Adipose tissue (tissue), 3 donors: ENCODE data around the gene PROX2. TPM values are rescaled to one million over a fixed set of nuclear protein-coding genes. Genes with fewer than 3 reads are reported as not detected.

Experiments used
- H3K27ac ChIP-seq: one replicate; pipeline ENCODE4 v1.5.1; 2013; ENCODE audit warnings: low read depth, low read length
- WGBS, 3 donors: extraction: QIAGEN DNeasy Blood & Tissue Kit; methylation state at CpG; one replicate each; pipeline ENCODE4 v1.1.7; 2013; 5-methylcytosine and 5-hydroxymethylcytosine counted together
- polyA plus RNA-seq, 3 donors: library from polyadenylated mRNA; stranded (reverse); fragments of 200-250 nt; gene quantifications; one replicate each; pipeline ENCODE4 v1.2.3, GENCODE V29; 2013
- donor health status: healthy with polysubstance abuse.
- donor health status: Bipolar disorder and iron deficiency.
- donor health status: healthy.

PROX2 gene
- not detected for polyA plus RNA-seq

DNA sequence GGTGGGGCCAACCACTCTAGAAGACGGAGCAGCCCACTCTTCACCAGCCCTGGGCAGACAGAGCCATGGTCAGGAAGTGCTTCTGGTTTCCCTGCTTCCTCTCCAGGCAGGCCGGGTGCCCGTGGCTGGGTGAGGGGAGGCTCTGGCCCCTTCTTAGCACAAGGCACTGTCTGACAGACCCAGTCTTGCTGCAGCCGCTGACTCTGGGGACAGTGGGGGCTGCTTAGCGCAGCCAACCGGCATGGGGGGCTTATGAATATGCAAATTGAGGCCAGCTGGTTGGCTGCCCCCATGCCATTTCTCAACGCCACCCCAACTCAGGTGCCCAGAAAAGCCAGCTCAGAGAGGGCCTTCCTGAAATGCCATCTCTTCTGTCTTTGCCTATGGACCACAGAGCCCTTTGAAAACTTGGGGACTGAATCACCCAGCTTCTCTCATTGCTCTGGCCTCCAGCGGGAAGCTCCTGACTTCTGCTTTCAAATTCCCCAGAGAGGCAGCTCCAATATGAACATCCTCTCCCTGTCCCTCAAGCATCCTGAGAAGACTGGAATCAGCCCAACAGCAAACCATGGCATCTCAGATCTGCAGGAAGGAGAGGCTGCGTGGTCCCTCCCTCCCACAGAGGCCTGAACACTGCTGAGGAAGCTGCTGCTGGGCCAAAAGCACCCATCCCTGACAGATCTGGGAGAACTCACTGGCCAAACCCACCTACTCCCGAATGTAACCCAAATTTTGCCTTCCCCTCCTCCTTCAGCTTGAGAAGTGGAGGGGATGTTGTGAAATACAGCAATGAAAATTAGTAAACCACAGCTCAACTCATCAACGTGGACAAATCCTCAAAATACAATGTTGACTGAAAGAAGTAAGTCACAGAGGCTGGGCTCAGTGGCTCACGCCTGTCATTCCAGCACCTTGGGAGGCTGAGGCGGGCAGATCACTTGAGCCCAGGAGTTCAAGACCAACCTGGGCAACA is at the start of gene PROX2:
TSS of gene PROX2 (minus strand) at position 205 of the 973 bp plus-strand sequence. CDS start 12,311 bp downstream, outside the sequence.
- 32 to 61% (median 42%) methylated on average over 13 of the region's 13 CpGs for WGBS, 3 donors
- no peak within 1 kb of the TSS for H3K27ac ChIP-seq

GRCh38 chr14:74924061-74924460 is 48.1 kb upstream of the PROX2 start:
- H3K27ac ChIP-seq = no peak overlapping the region
- WGBS, 3 donors = 85 to 90% (median 88%) methylated on average over 11 of the region's 11 CpGs

- no peak within 1 kb of the TSS for H3K27ac ChIP-seq
- WGBS, 3 donors = 6 to 11% (median 9%) methylated on average over 42 to 51 of the region's 51 CpGs
Observed at GRCh38 chr14:74922752-74923401, 46.9 kb upstream of the PROX2 start, which contains the start of gene RPS6KL1. Gene RPS6KL1 (minus strand): TSS chr14:74923260. CDS start chr14:74921541, 1,719 bp downstream.

DNA sequence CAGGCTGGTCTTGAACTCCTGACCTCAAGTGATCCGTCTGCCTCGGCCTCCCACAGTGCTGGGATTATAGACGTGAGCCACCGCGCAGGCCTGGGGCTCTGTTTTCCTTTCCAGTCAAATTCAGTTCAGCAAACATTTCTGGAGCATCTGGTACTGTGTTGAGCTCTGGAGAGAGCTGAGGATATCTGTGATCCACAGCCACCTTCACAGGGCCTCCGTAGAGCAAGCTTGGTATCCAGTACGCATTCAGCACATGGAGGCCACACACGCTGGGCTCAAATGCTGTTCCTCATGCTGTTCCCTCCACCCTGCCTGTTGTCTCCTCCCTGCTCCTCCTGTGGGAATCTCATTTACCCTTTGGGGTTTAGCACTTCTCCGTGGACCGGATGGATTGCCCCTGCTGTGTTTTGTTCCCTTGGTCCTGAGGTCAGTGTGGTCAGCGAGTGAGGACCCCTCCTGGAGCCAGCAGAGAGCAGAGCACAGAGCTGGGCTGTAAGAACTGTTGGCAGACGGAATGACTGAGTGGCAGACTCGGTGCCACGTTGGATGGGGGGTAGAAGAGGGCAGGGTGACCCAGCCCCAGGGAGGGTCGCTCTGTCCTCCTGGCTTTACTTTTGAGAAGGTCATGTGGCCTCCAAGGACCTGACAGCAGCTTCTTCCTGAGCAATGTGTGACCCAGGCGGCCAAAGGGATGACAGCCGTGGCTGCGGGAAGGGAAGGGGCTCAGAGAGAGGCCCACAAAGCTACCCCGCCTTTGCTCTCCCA is 46.2 kb upstream of the PROX2 start:
- WGBS, 3 donors = 69 to 85% (median 83%) methylated on average over 19 of the region's 19 CpGs
- no peak overlapping the region for H3K27ac ChIP-seq

DNA sequence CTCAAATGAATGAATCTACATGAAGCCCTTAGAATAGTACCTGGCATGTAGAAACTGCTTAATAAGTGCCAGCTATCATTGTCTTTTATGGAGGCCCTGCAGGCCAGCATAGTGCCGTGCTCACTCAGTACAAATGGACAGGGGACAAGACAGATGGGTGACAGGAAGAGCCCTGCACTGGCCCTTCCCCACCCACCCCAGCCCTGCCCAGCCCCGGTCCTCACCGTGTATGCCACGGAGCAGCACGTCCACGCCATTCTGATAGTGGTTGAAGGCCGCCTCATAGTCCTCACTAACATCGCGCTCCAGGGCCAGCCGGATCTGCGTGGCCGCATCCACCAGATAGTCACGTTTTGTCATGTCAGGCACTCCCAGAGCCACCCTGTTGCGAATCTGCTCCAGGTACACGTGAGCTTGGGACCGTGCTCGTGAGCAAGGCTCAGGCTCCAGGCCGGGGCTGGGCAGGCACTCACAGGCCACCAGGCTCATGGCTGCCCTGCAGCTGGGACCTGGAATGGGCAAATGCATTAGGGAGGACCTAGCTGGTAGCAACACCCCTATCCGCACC is 45.2 kb upstream of the PROX2 start:
- 89 to 94% (median 91%) methylated on average over 19 of the region's 19 CpGs for WGBS, 3 donors
- no peak overlapping the region for H3K27ac ChIP-seq

GRCh38 chr14:74920281-74920680 is 44.3 kb upstream of the PROX2 start:
- no peak overlapping the region for H3K27ac ChIP-seq
- WGBS, 3 donors = 89 to 94% (median 94%) methylated on average over 4 of the region's 4 CpGs

- no peak overlapping the region for H3K27ac ChIP-seq
- WGBS, 3 donors = 84 to 90% (median 85%) methylated on average over 19 to 22 of the region's 22 CpGs
Observed at GRCh38 chr14:74919421-74920165, 43.6 kb upstream of the PROX2 start.

DNA sequence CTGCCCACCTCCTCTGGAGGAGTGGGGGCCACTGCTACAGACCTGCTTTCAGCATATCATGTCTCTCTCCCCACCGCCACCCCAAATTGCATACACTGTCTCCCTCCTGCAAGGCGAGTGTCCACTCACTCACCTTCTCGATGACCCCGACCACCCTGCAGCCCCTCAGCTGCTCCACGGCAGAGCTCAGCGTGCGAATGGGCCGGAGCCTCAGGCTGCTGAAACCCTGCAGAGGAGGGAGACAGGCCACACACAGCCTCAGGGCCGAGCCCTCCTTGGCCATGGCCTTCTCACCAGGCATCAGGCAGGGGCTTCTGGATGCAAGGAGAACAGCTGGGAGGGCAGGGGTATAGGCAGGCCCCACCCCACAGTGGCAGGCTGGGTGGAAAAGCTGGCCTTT is 42.4 kb upstream of the PROX2 start:
- WGBS, 3 donors = 92 to 98% (median 95%) methylated on average over 9 of the region's 9 CpGs
- no peak overlapping the region for H3K27ac ChIP-seq

GRCh38 chr14:74917646-74918081 is 41.7 kb upstream of the PROX2 start:
- no peak overlapping the region for H3K27ac ChIP-seq
- 35 to 73% (median 46%) methylated on average over 13 of the region's 13 CpGs for WGBS, 3 donors

GRCh38 chr14:74917178-74917543 is 41.2 kb upstream of the PROX2 start:
- WGBS, 3 donors = 85 to 88% (median 88%) methylated on average over 5 of the region's 5 CpGs
- H3K27ac ChIP-seq = no peak overlapping the region

- H3K27ac ChIP-seq = no peak overlapping the region
- WGBS, 3 donors = 45 to 55% (median 53%) methylated on average over 7 of the region's 7 CpGs
Observed at GRCh38 chr14:74915826-74916225, 39.9 kb upstream of the PROX2 start.

GRCh38 chr14:74915426-74915825 is 39.5 kb upstream of the PROX2 start:
- 57 to 79% (median 67%) methylated on average over 4 of the region's 4 CpGs for WGBS, 3 donors
- H3K27ac ChIP-seq = no peak overlapping the region

DNA sequence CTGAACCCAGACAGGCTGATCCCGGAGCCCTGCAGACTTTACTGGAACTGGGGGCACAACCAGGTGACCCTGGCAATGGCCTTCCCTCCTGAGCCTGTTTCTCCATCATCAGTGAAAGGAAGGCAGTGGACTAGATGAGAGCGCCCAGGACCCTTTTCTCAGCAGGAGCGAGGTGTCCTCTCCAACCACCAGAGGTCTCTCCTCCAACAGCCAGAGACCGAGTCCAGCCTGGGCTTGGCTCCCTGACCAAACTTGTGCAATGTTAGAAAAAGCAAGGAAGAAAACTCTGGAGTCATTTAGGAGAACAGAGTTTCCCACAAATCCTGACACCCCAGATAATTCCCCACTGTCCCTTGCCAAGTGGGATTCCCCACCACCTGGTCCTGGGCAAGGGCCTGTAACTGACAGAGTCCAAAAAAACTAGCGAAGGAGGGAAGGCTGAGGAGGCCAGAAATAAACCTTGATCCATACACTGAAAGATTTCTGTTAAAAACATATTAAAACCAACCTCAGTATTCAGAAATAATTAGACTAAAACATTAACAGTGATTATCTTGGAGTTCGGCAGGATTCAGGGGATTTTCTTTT is 38.1 kb upstream of the PROX2 start:
- 40 to 69% (median 47%) methylated on average over 6 of the region's 6 CpGs for WGBS, 3 donors
- no peak overlapping the region for H3K27ac ChIP-seq

GRCh38 chr14:74913393-74913910 is 37.5 kb upstream of the PROX2 start:
- 68 to 72% (median 69%) methylated on average over 5 of the region's 5 CpGs for WGBS, 3 donors
- no peak overlapping the region for H3K27ac ChIP-seq

DNA sequence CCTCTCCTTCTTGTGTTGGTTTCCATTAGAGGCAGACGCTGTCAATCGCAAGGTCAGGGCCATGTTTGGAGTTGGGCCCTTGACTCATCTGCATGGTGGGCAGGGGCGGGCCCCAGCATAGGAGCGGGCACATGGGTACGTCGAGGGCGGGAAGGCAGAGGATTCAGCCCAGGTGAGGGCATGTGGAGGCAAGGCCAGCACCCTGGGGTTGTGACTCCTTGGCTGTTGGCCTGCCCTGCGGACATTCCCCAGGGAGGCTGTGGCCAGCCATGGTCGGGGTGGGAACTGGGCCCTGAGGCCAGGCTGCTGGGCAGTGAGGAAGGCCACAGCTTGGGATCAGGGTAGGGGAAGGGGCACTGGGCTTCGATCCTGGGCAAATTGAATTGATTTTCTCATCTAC is 36.9 kb upstream of the PROX2 start:
- H3K27ac ChIP-seq = no peak overlapping the region
- WGBS, 3 donors = 87 to 94% (median 88%) methylated on average over 10 of the region's 10 CpGs

DNA sequence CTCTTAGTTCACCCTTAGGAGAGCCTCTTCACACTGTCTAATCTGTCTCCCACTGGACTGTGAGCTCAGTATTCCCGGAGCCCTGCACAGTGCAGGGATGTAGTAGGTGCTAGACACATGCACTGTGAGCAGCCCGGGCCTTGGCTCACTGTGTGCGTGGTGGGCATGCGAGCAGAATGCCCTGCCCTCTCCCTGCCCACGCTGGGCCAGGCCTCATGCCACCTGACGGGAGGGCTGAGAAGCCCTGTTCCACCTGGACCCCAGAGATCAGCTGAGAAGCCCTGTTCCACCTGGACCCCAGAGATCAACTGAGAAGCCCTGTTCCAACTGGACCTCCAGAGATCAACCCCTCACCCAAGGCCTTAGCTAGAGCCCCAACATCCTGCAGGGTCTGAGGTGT is 36.2 kb upstream of the PROX2 start:
- H3K27ac ChIP-seq = no peak overlapping the region
- WGBS, 3 donors = 89 to 98% (median 92%) methylated on average over 6 of the region's 6 CpGs

DNA sequence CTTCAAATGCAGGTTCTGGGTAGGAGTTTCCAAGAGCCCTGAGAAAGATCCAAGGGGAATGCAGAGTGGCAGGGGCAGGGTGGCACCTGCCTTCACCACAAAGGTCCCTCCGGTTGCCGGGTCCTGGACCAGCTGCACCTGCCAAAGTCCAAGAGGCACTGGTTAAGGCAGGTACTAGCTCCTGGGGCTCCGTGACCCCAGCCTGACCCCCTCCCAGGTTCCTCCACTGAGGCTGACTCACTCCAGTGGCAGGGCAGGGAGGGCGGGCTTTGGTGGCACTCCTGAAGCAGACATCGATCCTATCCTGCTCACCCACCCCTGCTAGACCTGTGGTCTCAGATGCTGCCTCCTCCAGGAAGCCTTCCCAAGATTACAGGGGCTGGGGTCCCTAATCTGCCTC is 35.8 kb upstream of the PROX2 start:
- no peak overlapping the region for H3K27ac ChIP-seq
- 81 to 98% (median 92%) methylated on average over 5 of the region's 5 CpGs for WGBS, 3 donors
